ENCODE data around the gene DHRS12. TPM values are rescaled to one million over a fixed set of nuclear protein-coding genes. Genes with fewer than 3 reads are reported as not detected.

The DHRS12 gene
- total RNA-seq (ENCODE audit: low replicate concordance): 2.3 and 5.2 TPM in 2 replicates

GRCh38 chr13:51803422-51804294 lies at the start of gene DHRS12:
Gene DHRS12 (minus strand): TSS chr13:51804163. CDS start chr13:51799659, 4,504 bp downstream.

GRCh38 chr13:51844862-51845573 lies 41.1 kb upstream of the DHRS12 start, which contains the start of gene TMEM272:
Gene TMEM272 (minus strand): TSS chr13:51845177. CDS start chr13:51838530, 6,647 bp downstream.

Other genes starting within 250 kb of the DHRS12 start
- gene WDFY2, start 219.7 kb downstream of the DHRS12 start, total RNA-seq (ENCODE audit: low replicate concordance): 2.9 and 3.8 TPM in 2 replicates
- not detected in 2 replicates for gene TMEM272, start 41.0 kb upstream of the DHRS12 start, total RNA-seq (ENCODE audit: low replicate concordance)
- not detected in 2 replicates for gene CCDC70, start 57.8 kb upstream of the DHRS12 start, total RNA-seq (ENCODE audit: low replicate concordance)
- 2.8 and 4.2 TPM in 2 replicates for gene ATP7B, start 207.3 kb upstream of the DHRS12 start, total RNA-seq (ENCODE audit: low replicate concordance)
- gene ALG11, start 208.2 kb upstream of the DHRS12 start, total RNA-seq (ENCODE audit: low replicate concordance): 7.6 and 19.2 TPM in 2 replicates
- 6.2 and 13.7 TPM in 2 replicates for gene UTP14C, start 220.5 kb upstream of the DHRS12 start, total RNA-seq (ENCODE audit: low replicate concordance)